SK-N-SH (cell line): ENCODE data around the gene LMNTD2. TPM values are rescaled to one million over a fixed set of nuclear protein-coding genes. Genes with fewer than 3 reads are reported as not detected.

Experiments used
- CTCF ChIA-PET: fragments of 300-600, 350-600 bp; formaldehyde crosslinking; extraction: SDS; loops from one replicate; lab custom pipeline; 2021; lab: Yijun Ruan, JAX
- POLR2A ChIA-PET: fragments of 350-600 bp; sonication (Branson Sonifier 250); formaldehyde crosslinking; extraction: SDS; loops from one replicate; lab custom pipeline; 2020; ENCODE audit warnings: antibody characterized with exemption, inconsistent platforms; lab: Yijun Ruan, JAX
- DNase-seq: peaks from one replicate; pipeline ENCODE4 v3.0.0; 2012
- H2AFZ ChIP-seq: fragments of 200-600 bp; sonication (generic); 2 replicates; pipeline ENCODE4 v1.8.1; 2016; ENCODE audit warnings: antibody characterized with exemption, mild to moderate bottlenecking, low read depth
- H3F3A ChIP-seq: fragments of 200-600 bp; sonication (generic); replicated peaks from 2 replicates; pipeline ENCODE3; 2016; ENCODE audit warnings: antibody characterized with exemption, mild to moderate bottlenecking; ENCODE audit not compliant: insufficient read depth
- H3K27ac ChIP-seq, 2 experiments: fragments of 200-500 bp in 1 of 2; fragments of 200-600 bp in 1 of 2; sonication (Bioruptor generic) in 1 of 2; sonication (generic), shearing (Covaris generic) in 1 of 2; 2 replicates each; pipeline versions ENCODE4 v1.5.1 to v1.6.1; 2014 to 2016; ENCODE audit warnings: low read depth in 2 of 2, inconsistent platforms in 1 of 2, low read length in 1 of 2, mild to moderate bottlenecking in 1 of 2, mixed read lengths in 1 of 2
- H3K27me3 ChIP-seq: fragments of 200-600 bp; sonication (generic), shearing (Covaris generic); 2 replicates; pipeline ENCODE4 v1.6.1; 2016; ENCODE audit warnings: mixed run types; ENCODE audit not compliant: insufficient read depth
- H3K36me3 ChIP-seq, 2 experiments: fragments of 200-500 bp in 1 of 2; fragments of 200-600 bp in 1 of 2; sonication (Bioruptor generic) in 1 of 2; sonication (generic) in 1 of 2; replicated peaks in 1 of 2; 2 replicates each; pipeline versions ENCODE3 to v1.5.1; 2014 to 2016; ENCODE audit warnings: low read length in 1 of 2, mild to moderate bottlenecking in 1 of 2; ENCODE audit not compliant: insufficient read depth in 2 of 2, control insufficient read depth in 1 of 2
- H3K4me1 ChIP-seq, 2 experiments: fragments of 200-500 bp in 1 of 2; fragments of 200-600 bp in 1 of 2; sonication (Bioruptor generic) in 1 of 2; sonication (generic), shearing (Covaris generic) in 1 of 2; 2 replicates each; pipeline versions ENCODE4 v1.5.1 to v1.6.1; 2014 to 2016; ENCODE audit warnings: low read depth in 1 of 2, low read length in 1 of 2, mixed run types in 1 of 2; ENCODE audit not compliant: insufficient read depth in 2 of 2, control insufficient read depth in 1 of 2
- H3K4me2 ChIP-seq: fragments of 200-600 bp; sonication (generic), shearing (Covaris generic); 2 replicates; pipeline ENCODE4 v1.6.1; 2017; ENCODE audit warnings: mixed run types
- H3K4me3 ChIP-seq, 2 experiments: fragments of 200-500 bp in 1 of 2; fragments of 200-600 bp in 1 of 2; sonication (Bioruptor generic) in 1 of 2; sonication (generic), shearing (Covaris generic) in 1 of 2; 2 replicates each; pipeline versions ENCODE4 v1.5.1 to v1.8.1; 2014 to 2016; ENCODE audit warnings: low read depth in 2 of 2, inconsistent platforms in 1 of 2, low read length in 1 of 2, mild to moderate bottlenecking in 1 of 2, mixed read lengths in 1 of 2, moderate library complexity in 1 of 2
- H3K79me2 ChIP-seq: fragments of 200-600 bp; sonication (generic); 2 replicates; pipeline ENCODE4 v1.8.1; 2017; ENCODE audit warnings: mild to moderate bottlenecking; ENCODE audit not compliant: insufficient read depth
- H3K9ac ChIP-seq: fragments of 200-600 bp; sonication (generic); 2 replicates; pipeline ENCODE4 v1.6.1; 2017; ENCODE audit warnings: mixed run types
- H3K9me2 ChIP-seq: fragments of 200-600 bp; sonication (generic); 2 replicates; pipeline ENCODE4 v1.6.1; 2017; ENCODE audit warnings: mixed run types
- H3K9me3 ChIP-seq: fragments of 200-600 bp; sonication (generic); 2 replicates; pipeline ENCODE4 v1.6.1; 2017; ENCODE audit warnings: mixed run types, mild to moderate bottlenecking, moderate library complexity
- H4K20me1 ChIP-seq: fragments of 200-600 bp; sonication (generic); 2 replicates; pipeline ENCODE4 v1.6.1; 2017; ENCODE audit warnings: mild to moderate bottlenecking, mixed run types; ENCODE audit not compliant: insufficient read depth
- ELF1 ChIP-seq: IDR thresholded peaks from 2 replicates; pipeline ENCODE4 v1.4.0; 2012
- EP300 ChIP-seq, 2 experiments: IDR thresholded peaks; 2 replicates each; pipeline versions ENCODE4 v1.4.0 to v1.6.1; 2012; ENCODE audit warnings: borderline replicate concordance in 1 of 2, low read depth in 1 of 2, low read length in 1 of 2
- EZH2phosphoT487 ChIP-seq: fragments of 200-600 bp; sonication (generic); IDR thresholded peaks from 2 replicates; pipeline ENCODE4 v1.6.1; 2017; ENCODE audit warnings: low read depth, mixed run types, mild to moderate bottlenecking, antibody characterized with exemption, moderate library complexity, borderline replicate concordance
- FOSL2 ChIP-seq: IDR thresholded peaks from 2 replicates; pipeline ENCODE4 v1.4.0; 2012; ENCODE audit warnings: low read depth, mild to moderate bottlenecking, moderate library complexity, borderline replicate concordance
- FOXJ3 ChIP-seq: sonication (generic); formaldehyde crosslinking; IDR thresholded peaks from 2 replicates; pipeline ENCODE4 v1.5.1; 2020; ENCODE audit warnings: mild to moderate bottlenecking, missing genetic modification reagents
- JUND ChIP-seq: IDR thresholded peaks from 2 replicates; pipeline ENCODE4 v1.4.0; 2012
- MEF2A ChIP-seq: IDR thresholded peaks from 2 replicates; pipeline ENCODE4 v1.4.0; 2012; ENCODE audit warnings: low read depth, borderline replicate concordance
- MXI1 ChIP-seq: IDR thresholded peaks from 2 replicates; pipeline ENCODE4 v1.6.1; 2012; ENCODE audit warnings: mild to moderate bottlenecking, low read depth, low read length, improper control_type of control experiment
- POLR2AphosphoS5 ChIP-seq: IDR thresholded peaks from 2 replicates; pipeline ENCODE4 v1.6.1; 2012; ENCODE audit warnings: low read depth, low read length
- RFX5 ChIP-seq: IDR thresholded peaks from 2 replicates; pipeline ENCODE4 v1.6.1; 2012; ENCODE audit warnings: mild to moderate bottlenecking, improper control_type of control experiment, low read length
- SMC3 ChIP-seq: IDR thresholded peaks from 2 replicates; pipeline ENCODE4 v1.6.1; 2012; ENCODE audit warnings: low read depth, low read length, improper control_type of control experiment
- TEAD4 ChIP-seq: IDR thresholded peaks from 2 replicates; pipeline ENCODE4 v1.4.0; 2012; ENCODE audit warnings: mild to moderate bottlenecking, borderline replicate concordance; ENCODE audit not compliant: insufficient read depth
- YY1 ChIP-seq: IDR thresholded peaks from 2 replicates; pipeline ENCODE4 v1.4.0; 2012; ENCODE audit warnings: low read depth, mild to moderate bottlenecking
- WGBS: methylation state at CpG from one replicate; pipeline ENCODE4 v1.1.6; 2017; ENCODE audit warnings: low lambda C conversion rate; 5-methylcytosine and 5-hydroxymethylcytosine counted together
- polyA plus RNA-seq, 3 experiments: library from polyadenylated mRNA; depleted of rRNA; stranded (reverse); fragments of >200 nt; gene quantifications; 2 replicates each; pipeline ENCODE4 v1.2.3, GENCODE V29; 2012
- TF ChIP-seq, protein P1 (sequence below): fragments of 150-350 bp; IDR thresholded peaks from 2 replicates; pipeline ENCODE4 v1.6.1; 2016; ENCODE audit warnings: mild to moderate bottlenecking, low read depth, low read length
- TF ChIP-seq, protein P2 (sequence below): IDR thresholded peaks from 2 replicates; pipeline ENCODE4; 2012
- TF ChIP-seq, protein P3 (sequence below): IDR thresholded peaks from 2 replicates; pipeline ENCODE4 v1.4.0; 2012; ENCODE audit warnings: low read depth, borderline replicate concordance

The LMNTD2 gene
- polyA plus RNA-seq, 1 of the 3 experiments (the other 2 are of a cell fraction), result 2.4 TPM

DNA sequence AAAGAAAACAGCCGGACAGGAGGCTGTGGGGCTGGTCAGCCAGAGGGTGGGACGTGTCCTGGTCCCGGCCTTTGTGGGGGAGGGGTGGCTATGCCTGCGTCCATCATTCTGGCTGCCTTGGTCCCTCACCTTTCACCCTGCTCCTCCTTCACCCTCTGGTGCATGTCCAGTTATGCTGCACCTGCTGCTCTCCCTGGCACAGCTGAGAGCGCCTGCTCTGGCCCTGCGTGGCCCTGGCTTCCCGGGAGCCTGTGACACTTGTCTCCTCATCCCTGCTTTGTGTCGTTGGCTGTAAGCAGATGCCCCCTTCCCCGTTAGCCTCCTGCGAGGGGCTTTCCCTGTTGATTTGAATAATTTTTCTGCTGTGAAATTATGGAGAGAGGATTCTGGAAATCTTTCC is 32.4 kb upstream of the LMNTD2 start:
- no peak for DNase-seq
- TF ChIP-seq TEAD4 (no peak), RFX5 (no peak), YY1 (no peak), SMC3 (no peak)
- TF ChIP-seq, protein P1, sequence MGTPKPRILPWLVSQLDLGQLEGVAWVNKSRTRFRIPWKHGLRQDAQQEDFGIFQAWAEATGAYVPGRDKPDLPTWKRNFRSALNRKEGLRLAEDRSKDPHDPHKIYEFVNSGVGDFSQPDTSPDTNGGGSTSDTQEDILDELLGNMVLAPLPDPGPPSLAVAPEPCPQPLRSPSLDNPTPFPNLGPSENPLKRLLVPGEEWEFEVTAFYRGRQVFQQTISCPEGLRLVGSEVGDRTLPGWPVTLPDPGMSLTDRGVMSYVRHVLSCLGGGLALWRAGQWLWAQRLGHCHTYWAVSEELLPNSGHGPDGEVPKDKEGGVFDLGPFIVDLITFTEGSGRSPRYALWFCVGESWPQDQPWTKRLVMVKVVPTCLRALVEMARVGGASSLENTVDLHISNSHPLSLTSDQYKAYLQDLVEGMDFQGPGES, result no peak
- TF ChIP-seq, protein P2, sequence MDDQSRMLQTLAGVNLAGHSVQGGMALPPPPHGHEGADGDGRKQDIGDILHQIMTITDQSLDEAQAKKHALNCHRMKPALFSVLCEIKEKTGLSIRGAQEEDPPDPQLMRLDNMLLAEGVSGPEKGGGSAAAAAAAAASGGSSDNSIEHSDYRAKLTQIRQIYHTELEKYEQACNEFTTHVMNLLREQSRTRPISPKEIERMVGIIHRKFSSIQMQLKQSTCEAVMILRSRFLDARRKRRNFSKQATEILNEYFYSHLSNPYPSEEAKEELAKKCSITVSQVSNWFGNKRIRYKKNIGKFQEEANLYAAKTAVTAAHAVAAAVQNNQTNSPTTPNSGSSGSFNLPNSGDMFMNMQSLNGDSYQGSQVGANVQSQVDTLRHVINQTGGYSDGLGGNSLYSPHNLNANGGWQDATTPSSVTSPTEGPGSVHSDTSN, result no peak
- ChIA-PET POLR2A (no interaction called here), CTCF (no interaction called here)
- no peak overlapping the region for H2AFZ ChIP-seq
- H4K20me1 ChIP-seq, result peaks cover 44% of the 10 kb centered on the region
- no peak overlapping the region for H3K4me2 ChIP-seq
- H3K9me3 ChIP-seq, result no peaks in the 10 kb centered on the region
- H3K36me3 ChIP-seq, result peaks cover 40 to 71% of the 10 kb centered on the region in 2 experiments
- WGBS, result 90% methylated on average over 9 of the region's 10 CpGs
- H3K4me1 ChIP-seq, result no peaks in the 10 kb centered on the region
- no peaks in the 10 kb centered on the region for H3K9me2 ChIP-seq
- no peaks in the 10 kb centered on the region for H3K27me3 ChIP-seq
- H3K4me3 ChIP-seq, result no peak overlapping the region
- no peak overlapping the region for H3K9ac ChIP-seq
- H3F3A ChIP-seq, result peaks cover 5% of the 10 kb centered on the region
- no peak overlapping the region for H3K27ac ChIP-seq
- H3K79me2 ChIP-seq, result peaks cover 51% of the 10 kb centered on the region

DNA sequence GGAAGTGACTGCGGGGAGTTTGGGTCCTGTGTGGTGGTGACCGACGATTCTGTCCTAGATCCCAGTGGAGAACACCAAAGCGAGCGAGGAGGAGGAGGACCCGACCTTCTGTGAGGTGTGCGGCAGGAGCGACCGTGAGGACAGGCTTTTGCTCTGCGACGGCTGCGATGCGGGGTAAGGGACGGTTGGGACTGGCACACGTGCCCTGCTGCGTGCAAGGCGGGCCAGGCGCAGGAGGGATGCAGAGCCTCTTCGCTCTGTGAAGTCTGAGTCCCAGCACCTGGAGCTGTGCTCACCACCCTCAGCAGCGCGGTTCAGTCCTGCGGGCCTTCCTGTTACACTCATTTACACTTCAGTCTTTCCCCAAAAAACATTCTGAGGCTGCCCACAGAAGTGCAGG is 32.0 kb upstream of the LMNTD2 start:
- Histone ChIP-seq H3K79me2 (peaks cover 51% of the 10 kb centered on the region), H3K4me1 (no peaks in the 10 kb centered on the region), H3K9ac (no peak overlapping the region), H3K4me2 (no peak overlapping the region), H4K20me1 (peaks cover 48% of the 10 kb centered on the region), H3K4me3 (no peak overlapping the region), H2AFZ (no peak overlapping the region), H3K27ac (no peak overlapping the region), H3K9me2 (no peaks in the 10 kb centered on the region), H3K9me3 (no peaks in the 10 kb centered on the region), H3K27me3 (no peaks in the 10 kb centered on the region), H3K36me3 (peaks cover 42 to 72% of the 10 kb centered on the region in 2 experiments), H3F3A (peaks cover 10% of the 10 kb centered on the region)
- ChIA-PET CTCF (no interaction called here), POLR2A (no interaction called here)
- WGBS, result over 99% methylated on average over 21 of the region's 22 CpGs
- TF ChIP-seq YY1 (no peak), ELF1 (no peak), POLR2AphosphoS5 (no peak), MXI1 (no peak), EZH2phosphoT487 (no peak), FOSL2 (no peak), JUND (no peak), EP300 (IDR thresholded peaks at IDR 0.05; ENCODE audit: borderline replicate concordance in 1 of 2, low read depth in 1 of 2, low read length in 1 of 2) (no peak), MEF2A (no peak), SMC3 (no peak), TEAD4 (no peak), FOXJ3 (CRISPR knock-in tag) (no peak)
- TF ChIP-seq, protein P3, sequence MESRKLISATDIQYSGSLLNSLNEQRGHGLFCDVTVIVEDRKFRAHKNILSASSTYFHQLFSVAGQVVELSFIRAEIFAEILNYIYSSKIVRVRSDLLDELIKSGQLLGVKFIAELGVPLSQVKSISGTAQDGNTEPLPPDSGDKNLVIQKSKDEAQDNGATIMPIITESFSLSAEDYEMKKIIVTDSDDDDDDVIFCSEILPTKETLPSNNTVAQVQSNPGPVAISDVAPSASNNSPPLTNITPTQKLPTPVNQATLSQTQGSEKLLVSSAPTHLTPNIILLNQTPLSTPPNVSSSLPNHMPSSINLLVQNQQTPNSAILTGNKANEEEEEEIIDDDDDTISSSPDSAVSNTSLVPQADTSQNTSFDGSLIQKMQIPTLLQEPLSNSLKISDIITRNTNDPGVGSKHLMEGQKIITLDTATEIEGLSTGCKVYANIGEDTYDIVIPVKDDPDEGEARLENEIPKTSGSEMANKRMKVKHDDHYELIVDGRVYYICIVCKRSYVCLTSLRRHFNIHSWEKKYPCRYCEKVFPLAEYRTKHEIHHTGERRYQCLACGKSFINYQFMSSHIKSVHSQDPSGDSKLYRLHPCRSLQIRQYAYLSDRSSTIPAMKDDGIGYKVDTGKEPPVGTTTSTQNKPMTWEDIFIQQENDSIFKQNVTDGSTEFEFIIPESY, result no peak
- TF ChIP-seq, protein P1, result no peak
- DNase-seq, result no peak
